ENCODE data around the gene TRMT44.

DNA sequence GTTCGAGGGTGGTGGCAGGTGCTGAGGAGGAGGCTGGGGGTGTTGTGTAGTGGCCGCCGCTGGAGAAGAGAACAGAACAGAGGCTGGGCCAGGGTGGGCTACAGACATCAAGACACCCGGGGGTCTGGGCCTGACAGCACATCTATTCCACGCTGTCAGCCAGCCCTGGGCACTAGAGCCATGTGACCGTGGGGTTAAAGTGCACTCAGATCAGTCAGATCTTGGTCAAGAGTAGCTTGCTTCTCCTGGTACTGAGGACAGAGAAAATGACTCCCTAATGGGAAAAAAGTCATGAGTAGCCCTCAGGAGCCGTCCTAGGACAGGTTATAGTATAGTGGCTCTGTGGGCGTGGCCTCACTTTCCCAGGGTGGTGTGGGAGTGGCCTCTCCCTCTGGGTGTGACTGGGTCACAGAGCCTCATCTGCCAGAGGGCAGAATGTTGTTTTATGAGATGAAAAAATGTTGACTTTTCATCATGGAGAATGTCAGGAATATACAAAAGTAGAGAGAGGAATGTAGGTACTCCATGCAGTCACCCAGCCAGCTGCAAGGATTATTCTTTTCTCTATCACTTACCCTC is 19.4 kb downstream of the TRMT44 start:
- TF ChIP-seq CTCF (IDR thresholded peaks at IDR 0.05 in 2 of 3, conservative IDR thresholded peaks at IDR 0.05 in 1 of 3; ENCODE audit: borderline replicate concordance in 1 of 3, insufficient read depth in 1 of 3, low read depth in 2 of 3, low read length in 2 of 3) (no peak), POLR2A (IDR thresholded peaks at IDR 0.05; ENCODE audit: borderline replicate concordance, extremely low read depth, insufficient read depth, insufficient read length) (no peak), CEBPB (IDR thresholded peaks at IDR 0.05; ENCODE audit: low read depth) (no peak), POLR2AphosphoS5 (IDR thresholded peaks at IDR 0.05; ENCODE audit: low read depth, low read length) (no peak)
